Adrenal gland (tissue), 5 donors: ENCODE measurements around the gene MYH9.

Source experiments
- POLR2A ChIP-seq, 2 donors: fragments of 450-650 bp; IDR thresholded peaks; one replicate each; pipeline ENCODE4 v1.6.1; 2017; ENCODE audit warnings: antibody characterized with exemption in 2 of 2, mild to moderate bottlenecking in 2 of 2, moderate library complexity in 1 of 2
- TF ChIP-seq, protein P1 (sequence below), 6 experiments: fragments of 450-650 bp in 4 of 6; fragments of 200-600 bp in 2 of 6; sonication (generic) in 1 of 6; IDR thresholded peaks; 1 replicate in 5 of 6; 2 replicates in 1 of 6; pipeline versions ENCODE4 v1.5.1 to v1.8.0; 2016 to 2021; ENCODE audit warnings: antibody characterized with exemption in 6 of 6, mild to moderate bottlenecking in 2 of 6, moderate library complexity in 1 of 6
- donor health status: DM: no; HTN: no; CAD: no.

DNA sequence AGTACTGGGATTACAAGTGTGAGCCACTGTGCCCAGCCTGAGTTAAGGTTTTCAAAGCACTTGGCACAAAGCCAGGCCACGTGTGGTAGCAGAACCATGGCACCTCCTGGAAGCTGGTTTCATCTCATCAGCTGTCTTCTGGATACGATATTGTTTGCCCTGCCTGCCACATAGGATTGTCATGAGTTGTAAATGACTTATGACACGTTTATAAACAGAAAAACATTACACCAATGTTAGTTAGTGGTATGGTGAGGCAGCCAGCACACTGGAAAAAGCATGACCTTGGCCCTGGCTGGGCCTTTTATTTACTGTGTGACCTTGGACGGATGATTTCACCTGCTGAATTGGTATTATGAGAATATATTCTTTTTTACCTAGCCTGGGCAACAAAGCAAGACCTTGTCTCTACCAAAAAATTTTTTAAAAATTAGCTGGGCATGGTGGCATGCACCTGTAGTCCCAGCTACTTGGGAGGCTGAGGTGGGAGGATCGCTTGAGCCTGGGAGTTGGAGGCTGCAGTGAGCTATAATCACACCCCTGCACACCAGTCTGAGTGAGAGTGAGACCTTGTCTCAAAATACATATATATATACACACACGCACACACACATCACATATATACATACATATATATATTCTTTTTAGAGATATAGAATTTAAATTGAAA, 24.0 kb upstream of the MYH9 start:
- TF ChIP-seq, protein P1, sequence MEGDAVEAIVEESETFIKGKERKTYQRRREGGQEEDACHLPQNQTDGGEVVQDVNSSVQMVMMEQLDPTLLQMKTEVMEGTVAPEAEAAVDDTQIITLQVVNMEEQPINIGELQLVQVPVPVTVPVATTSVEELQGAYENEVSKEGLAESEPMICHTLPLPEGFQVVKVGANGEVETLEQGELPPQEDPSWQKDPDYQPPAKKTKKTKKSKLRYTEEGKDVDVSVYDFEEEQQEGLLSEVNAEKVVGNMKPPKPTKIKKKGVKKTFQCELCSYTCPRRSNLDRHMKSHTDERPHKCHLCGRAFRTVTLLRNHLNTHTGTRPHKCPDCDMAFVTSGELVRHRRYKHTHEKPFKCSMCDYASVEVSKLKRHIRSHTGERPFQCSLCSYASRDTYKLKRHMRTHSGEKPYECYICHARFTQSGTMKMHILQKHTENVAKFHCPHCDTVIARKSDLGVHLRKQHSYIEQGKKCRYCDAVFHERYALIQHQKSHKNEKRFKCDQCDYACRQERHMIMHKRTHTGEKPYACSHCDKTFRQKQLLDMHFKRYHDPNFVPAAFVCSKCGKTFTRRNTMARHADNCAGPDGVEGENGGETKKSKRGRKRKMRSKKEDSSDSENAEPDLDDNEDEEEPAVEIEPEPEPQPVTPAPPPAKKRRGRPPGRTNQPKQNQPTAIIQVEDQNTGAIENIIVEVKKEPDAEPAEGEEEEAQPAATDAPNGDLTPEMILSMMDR (IDR thresholded peaks at IDR 0.05): no peak
- TF ChIP-seq POLR2A (IDR thresholded peaks at IDR 0.05): no peak
